Spleen (tissue), 7 donors: ENCODE measurements around the gene SKI.

ENCODE experiments used
- CTCF ChIP-seq, 11 experiments: fragments of 200-600 bp in 7 of 11; fragments of 450-650 bp in 4 of 11; sonication (generic) in 4 of 11; IDR thresholded peaks in 8 of 11; conservative IDR thresholded peaks in 3 of 11; 1 replicate in 7 of 11; 2 replicates in 4 of 11; pipeline versions ENCODE4 v1.4.0 to v1.8.0; 2016 to 2021; ENCODE audit warnings: antibody characterized with exemption in 11 of 11, inconsistent platforms in 4 of 11, mild to moderate bottlenecking in 1 of 11
- POLR2A ChIP-seq, 3 donors: fragments of 450-650 bp; IDR thresholded peaks; one replicate each; pipeline ENCODE4 v1.5.1; 2017; ENCODE audit warnings: antibody characterized with exemption in 3 of 3, mild to moderate bottlenecking in 1 of 3
- POLR2AphosphoS5 ChIP-seq, 3 donors: sonication (generic); formaldehyde crosslinking; IDR thresholded peaks; one replicate each; pipeline ENCODE4 v1.5.1; 2017; ENCODE audit warnings: antibody characterized with exemption in 3 of 3
- donor health status: DM: no; HTN: no; CAD: no; lungs with moderate emphysema.
- donor health status: DM: no; HTN: no; CAD: no.
- donor health status: DM: no; HTN: no; CAD: no.

GRCh38 chr1:2349806-2350205 lies 121.7 kb downstream of the SKI start:
- TF ChIP-seq CTCF (IDR thresholded peaks at IDR 0.05 in 8 of 11, conservative IDR thresholded peaks at IDR 0.05 in 3 of 11) (no peak), POLR2A (IDR thresholded peaks at IDR 0.05) (no peak), POLR2AphosphoS5 (IDR thresholded peaks at IDR 0.05) (no peak)
